CD14-positive monocyte (primary cell): ENCODE data around the gene PITPNM1. TPM values are rescaled to one million over a fixed set of nuclear protein-coding genes. Genes with fewer than 3 reads are reported as not detected.

Experiments
- DNase-seq, 3 donors: peaks; one replicate each; pipeline ENCODE4 v3.0.0-alpha.2; 2011 to 2022
- H2AFZ ChIP-seq: 2 replicates; pipeline ENCODE4 v1.6.0; 2012; ENCODE audit warnings: mild to moderate bottlenecking, low read depth, low read length, inconsistent platforms; ENCODE audit not compliant: insufficient read depth, poor library complexity, severe bottlenecking
- H3K27ac ChIP-seq, 2 donors: 1 replicate in 1 of 2; 2 replicates in 1 of 2; pipeline ENCODE4 v1.5.1; 2012 to 2013; ENCODE audit warnings: low read length in 2 of 2, control low read depth in 1 of 2, inconsistent platforms in 1 of 2, low read depth in 1 of 2, mild to moderate bottlenecking in 1 of 2
- H3K27me3 ChIP-seq, 2 donors: one replicate each; pipeline versions ENCODE4 v1.6.0 to v1.6.1; 2011 to 2013; ENCODE audit warnings: low read length in 2 of 2; ENCODE audit not compliant: control insufficient read depth in 2 of 2, insufficient read depth in 2 of 2
- H3K36me3 ChIP-seq, 2 donors: replicated peaks in 1 of 2; 1 replicate in 1 of 2; 2 replicates in 1 of 2; pipeline versions ENCODE4 v1.5.1 to v1.6.1; 2012 to 2013; ENCODE audit warnings: low read length in 2 of 2, control low read depth in 1 of 2, inconsistent platforms in 1 of 2, mild to moderate bottlenecking in 1 of 2; ENCODE audit not compliant: insufficient read depth in 2 of 2, control insufficient read depth in 1 of 2
- H3K4me1 ChIP-seq, 2 donors: 1 replicate in 1 of 2; 2 replicates in 1 of 2; pipeline versions ENCODE4 v1.5.1 to v1.6.1; 2012 to 2013; ENCODE audit warnings: low read length in 2 of 2, control low read depth in 1 of 2, inconsistent platforms in 1 of 2, mild to moderate bottlenecking in 1 of 2, moderate library complexity in 1 of 2; ENCODE audit not compliant: insufficient read depth in 2 of 2, control insufficient read depth in 1 of 2
- H3K4me2 ChIP-seq: replicated peaks from 2 replicates; pipeline ENCODE3; 2012; ENCODE audit warnings: low read length, moderate library complexity, mild to moderate bottlenecking; ENCODE audit not compliant: poor library complexity, severe bottlenecking; ENCODE audit errors: extremely low read depth
- H3K4me3 ChIP-seq, 3 experiments: fragments of 200-600 bp in 1 of 3; sonication (generic) in 1 of 3; replicated peaks in 1 of 3; 1 replicate in 2 of 3; 2 replicates in 1 of 3; pipeline ENCODE4 v1.5.1; 2011 to 2013; ENCODE audit warnings: low read length in 3 of 3, mild to moderate bottlenecking in 3 of 3, control low read depth in 2 of 3, low read depth in 2 of 3, inconsistent platforms in 1 of 3, moderate library complexity in 1 of 3
- H3K79me2 ChIP-seq: 2 replicates; pipeline ENCODE4 v1.6.0; 2012; ENCODE audit warnings: mild to moderate bottlenecking, control low read depth, inconsistent platforms, low read length, moderate library complexity; ENCODE audit not compliant: insufficient read depth
- H3K9ac ChIP-seq: 2 replicates; pipeline ENCODE4 v1.6.0; 2017; ENCODE audit warnings: low read length, mild to moderate bottlenecking; ENCODE audit not compliant: insufficient read depth, poor library complexity, severe bottlenecking
- H3K9me3 ChIP-seq, 2 donors: replicated peaks in 1 of 2; 1 replicate in 1 of 2; 2 replicates in 1 of 2; pipeline versions ENCODE4 v1.5.1 to v1.6.1; 2012 to 2013; ENCODE audit warnings: low read length in 2 of 2, control low read depth in 1 of 2; ENCODE audit not compliant: control insufficient read depth in 1 of 2, insufficient read depth in 1 of 2
- H4K20me1 ChIP-seq: 2 replicates; pipeline ENCODE4 v1.6.0; 2012; ENCODE audit warnings: mild to moderate bottlenecking, low read length, control low read depth, moderate library complexity; ENCODE audit not compliant: insufficient read depth
- H3K27ac Mint-ChIP-seq, 7 donors: one replicate each; pipeline ENCODE4 v1.8.0; 2020; ENCODE audit warnings: mild to moderate bottlenecking in 7 of 7, mixed read lengths in 7 of 7, moderate library complexity in 6 of 7, inconsistent platforms in 2 of 7
- H3K27me3 Mint-ChIP-seq, 3 donors: one replicate each; pipeline ENCODE4 v1.8.0; 2021 to 2022; ENCODE audit warnings: low read depth in 3 of 3, mild to moderate bottlenecking in 3 of 3, mixed read lengths in 3 of 3, moderate library complexity in 3 of 3, inconsistent platforms in 1 of 3
- H3K36me3 Mint-ChIP-seq, 2 donors: one replicate each; pipeline ENCODE4 v1.8.0; 2020; ENCODE audit warnings: mixed read lengths in 2 of 2, inconsistent platforms in 1 of 2, mild to moderate bottlenecking in 1 of 2
- H3K4me1 Mint-ChIP-seq: one replicate; pipeline ENCODE4 v1.8.0; 2020; ENCODE audit warnings: mild to moderate bottlenecking, mixed read lengths
- H3K4me3 Mint-ChIP-seq, 2 donors: one replicate each; pipeline ENCODE4 v1.8.0; 2020; ENCODE audit warnings: mild to moderate bottlenecking in 2 of 2, mixed read lengths in 2 of 2, moderate library complexity in 1 of 2
- H3K9me3 Mint-ChIP-seq, 7 donors: one replicate each; pipeline ENCODE4 v1.8.0; 2020 to 2022; ENCODE audit warnings: mixed read lengths in 7 of 7, mild to moderate bottlenecking in 6 of 7, moderate library complexity in 6 of 7, inconsistent platforms in 2 of 7
- CTCF ChIP-seq: fragments of 200-600 bp; IDR thresholded peaks from one replicate; pipeline ENCODE4 v1.8.0; 2022; ENCODE audit warnings: antibody characterized with exemption, mild to moderate bottlenecking
- WGBS: methylation state at CpG from one replicate; pipeline ENCODE4 v1.1.5; 2013; ENCODE audit warnings: missing lambda C conversion rate; ENCODE audit not compliant: insufficient coverage; 5-methylcytosine and 5-hydroxymethylcytosine counted together
- intact Hi-C, 2 donors: fragments of 100-400 bp; cut with micrococcal nuclease; formaldehyde crosslinking; loops; one replicate each; pipeline versions ENCODE4 v1.15.0 to v1.15.1; 2023
- polyA plus RNA-seq, 3 donors: library from polyadenylated mRNA; depleted of rRNA in 1 of 3; unstranded in 2 of 3; stranded (reverse) in 1 of 3; fragments of 300-500 nt in 2 of 3; fragments of >200 nt in 1 of 3; fragmentation: Illumina TruSeq in 2 of 3; gene quantifications; 1 replicate in 2 of 3; 2 replicates in 1 of 3; pipeline ENCODE4 v1.2.3, GENCODE V29; 2012 to 2021

PITPNM1 gene
- polyA plus RNA-seq, 3 donors = 11.7 to 122 (median 22.2) TPM

- Histone ChIP-seq H4K20me1 (peaks cover 83% of the 10 kb centered on the region), H3K27ac (no peak overlapping the region), H3K4me2 (no peak overlapping the region), H3K9me3 (no peaks in the 10 kb centered on the region), H3K9ac (no peak overlapping the region), H3K27me3 (no peaks in the 10 kb centered on the region), H3K36me3 (peaks cover 67 to 69% of the 10 kb centered on the region in 2 donors), H3K4me3 (no peak overlapping the region), H3K79me2 (peaks cover 39% of the 10 kb centered on the region), H3K4me1 (peaks cover 33 to 43% of the 10 kb centered on the region in 2 donors), H2AFZ (no peak overlapping the region)
- H3K27me3 Mint-ChIP-seq = peaks cover 0 to 8% (median 0%) of the 10 kb centered on the region in 3 donors
- DNase-seq = no peak
- TF ChIP-seq CTCF = no peak
- H3K36me3 Mint-ChIP-seq = peaks cover 64 to 79% of the 10 kb centered on the region in 2 donors
- H3K27ac Mint-ChIP-seq = peak overlapping the region in 3 of 7 donors; percentile 14 to 93 (median 84)
- peaks cover 0 to 1% (median 0%) of the 10 kb centered on the region in 7 donors for H3K9me3 Mint-ChIP-seq
- no peak overlapping the region for H3K4me3 Mint-ChIP-seq
- WGBS = 100% methylated on average over 1 of the region's 1 CpG
- peaks cover 27% of the 10 kb centered on the region for H3K4me1 Mint-ChIP-seq
- intact Hi-C loops = loop anchor here (5.0 to 10.0 kb wide), 2 partner anchors 33 to 226 kb away; partner anchors contain the start of gene TMEM134 (in 1 of the 2)
Measured at GRCh38 chr11:67500484-67500821, 4.7 kb downstream of the PITPNM1 start.

- Mint-ChIP-seq H3K9me3 (peaks cover 0 to 1% (median 0%) of the 10 kb centered on the region in 7 donors), H3K36me3 (peaks cover 64 to 84% of the 10 kb centered on the region in 2 donors), H3K27ac (no peak overlapping the region), H3K27me3 (peaks cover 0 to 8% (median 0%) of the 10 kb centered on the region in 3 donors), H3K4me1 (peaks cover 26% of the 10 kb centered on the region), H3K4me3 (no peak overlapping the region)
- no peak overlapping the region for H2AFZ ChIP-seq
- peaks cover 31 to 40% of the 10 kb centered on the region in 2 donors for H3K4me1 ChIP-seq
- TF ChIP-seq CTCF = no peak
- peaks cover 72 to 75% of the 10 kb centered on the region in 2 donors for H3K36me3 ChIP-seq
- no peaks in the 10 kb centered on the region for H3K27me3 ChIP-seq
- no peaks in the 10 kb centered on the region for H3K9me3 ChIP-seq
- H3K79me2 ChIP-seq = peaks cover 38% of the 10 kb centered on the region
- H3K4me2 ChIP-seq = no peak overlapping the region
- H4K20me1 ChIP-seq = peaks cover 88% of the 10 kb centered on the region
- WGBS = 98% methylated on average over 18 of the region's 26 CpGs
- H3K4me3 ChIP-seq = no peak overlapping the region
- no peak overlapping the region for H3K27ac ChIP-seq
- no peak for DNase-seq
- intact Hi-C loops = loop anchor here (5.0 to 10.0 kb wide), 2 partner anchors 33 to 225 kb away; partner anchors contain the start of gene TMEM134 (in 1 of the 2)
- no peak overlapping the region for H3K9ac ChIP-seq
Measured at GRCh38 chr11:67499808-67500483, 5.2 kb downstream of the PITPNM1 start.
